RWPE1 (cell line): ENCODE results near the gene LARP4.
"Not testable (repeated sequence)": the region's sequence is repeated elsewhere in the genome, so short reads cannot be mapped to it uniquely, and the experiment has no call there.

Source experiments
- CTCF ChIA-PET: fragments of 350-600 bp; sonication (Branson Sonifier 250); formaldehyde crosslinking; extraction: SDS; loops from one replicate; lab custom pipeline; 2021; lab: Yijun Ruan, JAX
- POLR2A ChIA-PET: fragments of 400-600 bp; formaldehyde crosslinking; extraction: SDS; loops from one replicate; lab custom pipeline; 2020; ENCODE audit warnings: antibody characterized with exemption; ENCODE audit not compliant: low non-redundant PET; lab: Yijun Ruan, JAX
- DNase-seq: peaks from one replicate; pipeline ENCODE4 v3.0.0; 2012; ENCODE audit warnings: low spot score
- H3K27ac ChIP-seq: fragments of 450-650 bp; 2 replicates; pipeline ENCODE4 v1.5.1; 2017
- TF ChIP-seq, protein P1 (sequence below): fragments of 450-650 bp; conservative IDR thresholded peaks from 2 replicates; pipeline ENCODE4 v1.5.1; 2017; ENCODE audit warnings: low read depth, mild to moderate bottlenecking

LARP4 gene

DNA sequence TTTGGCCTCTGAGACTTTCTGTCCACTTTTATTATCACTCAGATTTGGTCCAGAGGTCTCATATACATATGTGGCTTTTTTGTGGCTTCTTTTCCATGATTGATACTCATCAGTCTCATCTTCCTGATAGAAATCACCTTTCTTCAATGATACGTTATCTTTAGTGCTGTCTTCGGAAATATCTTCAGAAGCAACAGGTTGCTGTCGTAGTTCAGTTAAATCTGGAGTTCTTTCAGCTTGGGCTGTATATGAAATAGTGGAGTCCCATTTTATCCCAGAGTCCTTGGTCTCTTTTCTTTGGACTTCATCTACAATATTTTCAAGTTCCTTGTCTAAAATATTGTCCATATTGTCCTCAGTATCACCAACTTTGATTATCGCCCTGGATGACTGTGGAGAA is 45.3 kb upstream of the LARP4 start:
- DNase-seq, result no peak
- H3K27ac ChIP-seq, result no peak overlapping the region
- TF ChIP-seq, protein P1, sequence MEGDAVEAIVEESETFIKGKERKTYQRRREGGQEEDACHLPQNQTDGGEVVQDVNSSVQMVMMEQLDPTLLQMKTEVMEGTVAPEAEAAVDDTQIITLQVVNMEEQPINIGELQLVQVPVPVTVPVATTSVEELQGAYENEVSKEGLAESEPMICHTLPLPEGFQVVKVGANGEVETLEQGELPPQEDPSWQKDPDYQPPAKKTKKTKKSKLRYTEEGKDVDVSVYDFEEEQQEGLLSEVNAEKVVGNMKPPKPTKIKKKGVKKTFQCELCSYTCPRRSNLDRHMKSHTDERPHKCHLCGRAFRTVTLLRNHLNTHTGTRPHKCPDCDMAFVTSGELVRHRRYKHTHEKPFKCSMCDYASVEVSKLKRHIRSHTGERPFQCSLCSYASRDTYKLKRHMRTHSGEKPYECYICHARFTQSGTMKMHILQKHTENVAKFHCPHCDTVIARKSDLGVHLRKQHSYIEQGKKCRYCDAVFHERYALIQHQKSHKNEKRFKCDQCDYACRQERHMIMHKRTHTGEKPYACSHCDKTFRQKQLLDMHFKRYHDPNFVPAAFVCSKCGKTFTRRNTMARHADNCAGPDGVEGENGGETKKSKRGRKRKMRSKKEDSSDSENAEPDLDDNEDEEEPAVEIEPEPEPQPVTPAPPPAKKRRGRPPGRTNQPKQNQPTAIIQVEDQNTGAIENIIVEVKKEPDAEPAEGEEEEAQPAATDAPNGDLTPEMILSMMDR, result no peak
- ChIA-PET POLR2A (no interaction called here), CTCF (no interaction called here)

GRCh38 chr12:50362671-50363070 is 38.0 kb upstream of the LARP4 start:
- H3K27ac ChIP-seq, result no peak overlapping the region
- TF ChIP-seq, protein P1, result no peak
- DNase-seq, result no peak
- ChIA-PET POLR2A (no interaction called here), CTCF (no interaction called here)

DNA sequence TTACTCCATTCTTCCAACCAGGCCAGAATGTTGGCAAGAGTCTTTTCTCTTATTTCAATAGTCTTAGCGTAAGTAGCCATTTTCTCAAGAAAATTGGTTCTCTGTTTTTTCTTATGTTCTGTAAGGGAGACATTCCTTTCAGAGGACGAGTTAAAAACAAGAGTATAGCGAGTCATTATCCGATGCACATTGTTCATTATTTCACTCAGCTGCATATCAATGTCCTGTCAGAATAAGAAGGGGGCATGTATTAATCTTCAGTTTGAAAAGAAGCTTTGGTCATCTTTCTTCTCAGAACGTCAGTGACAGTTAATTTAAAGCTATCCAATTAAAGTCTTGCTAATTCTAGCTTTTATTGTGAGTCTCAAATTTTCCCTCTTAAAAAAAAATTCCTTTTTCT is 37.5 kb upstream of the LARP4 start:
- TF ChIP-seq, protein P1, result no peak
- no peak overlapping the region for H3K27ac ChIP-seq
- no peak for DNase-seq
- CTCF ChIA-PET, result no interaction called here
- POLR2A ChIA-PET, result no interaction called here

GRCh38 chr12:50365709-50366406 is 34.8 kb upstream of the LARP4 start:
- CTCF ChIA-PET, result no interaction called here
- POLR2A ChIA-PET, result no interaction called here
- TF ChIP-seq, protein P1, result no peak
- DNase-seq, result no peak
- H3K27ac ChIP-seq, result no peak overlapping the region

GRCh38 chr12:50370672-50371071 is 30.0 kb upstream of the LARP4 start:
- H3K27ac ChIP-seq, CTCF ChIA-PET, DNase-seq, POLR2A ChIA-PET: not testable (repeated sequence)

- DNase-seq, result no peak
- ChIA-PET CTCF (interaction anchor here (0.5 to 0.6 kb wide), 3 partner anchors 13 to 123 kb away, joined by 3 to 4 read pairs (median 4); no protein-coding TSS in a partner anchor), POLR2A (no interaction called here)
- no peak overlapping the region for H3K27ac ChIP-seq
- TF ChIP-seq, protein P1, result no peak
Observed at GRCh38 chr12:50375802-50376201, 24.9 kb upstream of the LARP4 start.

DNA sequence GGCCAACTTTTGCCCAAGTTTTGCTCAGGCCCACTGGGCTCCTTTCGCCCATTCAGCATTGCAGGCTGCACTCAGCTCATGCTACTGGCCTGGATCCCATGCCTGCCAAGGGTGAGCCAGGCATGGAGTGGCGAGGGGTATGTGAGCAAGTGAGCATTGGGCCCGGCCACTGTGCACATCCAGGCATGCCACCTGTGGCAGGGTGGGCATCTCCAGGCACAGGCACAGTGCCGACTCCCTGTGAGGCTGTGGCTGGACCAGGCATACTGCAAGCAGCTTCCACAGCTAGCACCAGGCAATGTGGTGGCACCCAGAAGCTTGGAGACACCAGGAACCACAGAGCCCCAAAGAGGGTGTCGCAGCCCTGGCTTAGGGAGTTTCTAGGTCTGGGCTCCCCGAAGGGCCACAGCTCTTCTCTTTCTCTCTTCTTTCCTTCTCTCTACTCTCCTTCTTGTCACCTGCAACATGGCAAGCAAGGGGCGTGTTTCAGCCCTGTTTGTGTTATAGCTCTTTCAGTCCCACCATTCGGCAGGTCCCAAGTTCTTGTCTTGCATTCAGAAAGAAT is 19.8 kb upstream of the LARP4 start:
- no peak for DNase-seq
- TF ChIP-seq, protein P1, result no peak
- ChIA-PET CTCF (interaction anchor here (0.7 to 1.2 kb wide), 2 partner anchors 9 to 123 kb away, joined by 3 to 4 read pairs; no protein-coding TSS in a partner anchor), POLR2A (no interaction called here)
- no peak overlapping the region for H3K27ac ChIP-seq
